Fibroblast of lung (primary cell): ENCODE results near the gene STK32B. TPM values are rescaled to one million over a fixed set of nuclear protein-coding genes. Genes with fewer than 3 reads are reported as not detected.

Experiments
- DNase-seq, 2 donors: peaks; one replicate each; pipeline versions ENCODE4 v3.0.0 to v3.0.0-alpha.2; 2010; ENCODE audit warnings: low read depth in 2 of 2
- H2AFZ ChIP-seq: 2 replicates; pipeline ENCODE4 v1.5.1; 2012; ENCODE audit warnings: low read length, control low read depth, inconsistent platforms
- H3K27ac ChIP-seq: 2 replicates; pipeline ENCODE4 v1.5.1; 2011; ENCODE audit warnings: low read length, control low read depth; ENCODE audit not compliant: insufficient read depth
- H3K27me3 ChIP-seq: 2 replicates; pipeline ENCODE4 v1.5.1; 2011; ENCODE audit warnings: mild to moderate bottlenecking, low read length; ENCODE audit not compliant: control insufficient read depth, insufficient read depth
- H3K36me3 ChIP-seq: 2 replicates; pipeline ENCODE4 v1.5.1; 2011; ENCODE audit warnings: low read length; ENCODE audit not compliant: control insufficient read depth, insufficient read depth
- H3K4me1 ChIP-seq: 2 replicates; pipeline ENCODE4 v1.5.1; 2011; ENCODE audit warnings: low read length; ENCODE audit not compliant: control insufficient read depth, insufficient read depth; ENCODE audit errors: extremely low read depth
- H3K4me2 ChIP-seq: 2 replicates; pipeline ENCODE4 v1.5.1; 2011; ENCODE audit warnings: low read length, control low read depth; ENCODE audit not compliant: insufficient read depth; ENCODE audit errors: extremely low read depth
- H3K4me3 ChIP-seq, 4 experiments: fragments of 200-600 bp in 1 of 4; sonication (generic) in 1 of 4; replicated peaks in 1 of 4; 2 replicates each; pipeline ENCODE4 v1.5.1; 2011 to 2016; ENCODE audit warnings: low read length in 4 of 4, low read depth in 3 of 4, mild to moderate bottlenecking in 3 of 4, control low read depth in 2 of 4, inconsistent platforms in 1 of 4, mixed read lengths in 1 of 4; ENCODE audit not compliant: insufficient read depth in 1 of 4; ENCODE audit errors: control extremely low read depth in 1 of 4
- H3K79me2 ChIP-seq: 2 replicates; pipeline ENCODE4 v1.5.1; 2012; ENCODE audit warnings: mild to moderate bottlenecking, low read length, inconsistent platforms; ENCODE audit not compliant: control insufficient read depth, insufficient read depth
- H3K9ac ChIP-seq: 2 replicates; pipeline ENCODE4 v1.5.1; 2011; ENCODE audit warnings: mild to moderate bottlenecking, low read length, control low read depth; ENCODE audit not compliant: insufficient read depth
- H3K9me3 ChIP-seq: 2 replicates; pipeline ENCODE4 v1.5.1; 2012; ENCODE audit warnings: low read depth, low read length; ENCODE audit not compliant: control insufficient read depth, insufficient read depth
- H4K20me1 ChIP-seq: 2 replicates; pipeline ENCODE4 v1.5.1; 2011; ENCODE audit warnings: low read length; ENCODE audit not compliant: control insufficient read depth, insufficient read depth; ENCODE audit errors: extremely low read depth
- CTCF ChIP-seq, 2 donors: IDR thresholded peaks in 1 of 2; conservative IDR thresholded peaks in 1 of 2; 1 replicate in 1 of 2; 2 replicates in 1 of 2; pipeline ENCODE4 v1.5.1; 2011 to 2012; ENCODE audit warnings: low read length in 2 of 2, control low read depth in 1 of 2, inconsistent platforms in 1 of 2, low read depth in 1 of 2, mild to moderate bottlenecking in 1 of 2
- EZH2 ChIP-seq: IDR thresholded peaks from 2 replicates; pipeline ENCODE4 v1.5.1; 2012; ENCODE audit warnings: low read length, control low read depth, mild to moderate bottlenecking; ENCODE audit errors: missing control alignments
- polyA plus RNA-seq, 2 donors: library from polyadenylated mRNA; depleted of rRNA in 1 of 2; stranded (reverse) in 1 of 2; unstranded in 1 of 2; fragments of >200 nt; gene quantifications; 2 replicates each; pipeline ENCODE4 v1.2.1, GENCODE V29; 2011 to 2012; ENCODE audit warnings: missing spikeins in 1 of 2
- total RNA-seq: library from RNA; depleted of rRNA; stranded (reverse); fragments of >200 nt; gene quantifications from 2 replicates; pipeline ENCODE4 v1.2.1, GENCODE V29; 2014

The STK32B gene
- total and polyA plus RNA-seq, 2 donors (not counting 1 experiment from before 2014, with no cell fraction given): 0.50 to 1.4 TPM

GRCh38 chr4:5215321-5215720 lies 164.0 kb downstream of the STK32B start:
- Histone ChIP-seq H3K4me1 (no peaks in the 10 kb centered on the region), H3K4me3 (no peak overlapping the region), H2AFZ (no peak overlapping the region), H3K27ac (no peak overlapping the region), H3K36me3 (no peaks in the 10 kb centered on the region), H4K20me1 (no peaks in the 10 kb centered on the region), H3K27me3 (no peaks in the 10 kb centered on the region), H3K79me2 (no peaks in the 10 kb centered on the region), H3K4me2 (no peak overlapping the region), H3K9ac (no peak overlapping the region), H3K9me3 (no peaks in the 10 kb centered on the region)
- TF ChIP-seq CTCF (conservative IDR thresholded peaks at IDR 0.05 in 1 of 2, IDR thresholded peaks at IDR 0.05 in 1 of 2; ENCODE audit: low read depth in 1 of 2, low read length in 2 of 2): no peak
- no peak for TF ChIP-seq EZH2
- no peak for DNase-seq

GRCh38 chr4:5217421-5217820 lies 166.1 kb downstream of the STK32B start:
- H3K4me2 ChIP-seq: no peak overlapping the region
- H3K4me3 ChIP-seq: no peak overlapping the region
- no peak overlapping the region for H3K27ac ChIP-seq
- no peak for TF ChIP-seq EZH2
- TF ChIP-seq CTCF (conservative IDR thresholded peaks at IDR 0.05 in 1 of 2, IDR thresholded peaks at IDR 0.05 in 1 of 2; ENCODE audit: low read depth in 1 of 2, low read length in 2 of 2): no peak
- H3K9ac ChIP-seq: no peak overlapping the region
- H3K4me1 ChIP-seq: no peaks in the 10 kb centered on the region
- no peaks in the 10 kb centered on the region for H4K20me1 ChIP-seq
- DNase-seq: no peak
- H3K9me3 ChIP-seq: no peaks in the 10 kb centered on the region
- H2AFZ ChIP-seq: no peak overlapping the region
- no peaks in the 10 kb centered on the region for H3K36me3 ChIP-seq
- no peaks in the 10 kb centered on the region for H3K79me2 ChIP-seq
- no peaks in the 10 kb centered on the region for H3K27me3 ChIP-seq

- no peaks in the 10 kb centered on the region for H4K20me1 ChIP-seq
- H3K79me2 ChIP-seq: no peaks in the 10 kb centered on the region
- H3K36me3 ChIP-seq: no peaks in the 10 kb centered on the region
- H3K4me2 ChIP-seq: no peak overlapping the region
- H2AFZ ChIP-seq: no peak overlapping the region
- H3K4me3 ChIP-seq: no peak overlapping the region
- H3K27me3 ChIP-seq: no peaks in the 10 kb centered on the region
- H3K9ac ChIP-seq: no peak overlapping the region
- no peaks in the 10 kb centered on the region for H3K4me1 ChIP-seq
- no peaks in the 10 kb centered on the region for H3K9me3 ChIP-seq
- DNase-seq: no peak
- no peak for TF ChIP-seq CTCF (conservative IDR thresholded peaks at IDR 0.05 in 1 of 2, IDR thresholded peaks at IDR 0.05 in 1 of 2; ENCODE audit: low read depth in 1 of 2, low read length in 2 of 2)
- TF ChIP-seq EZH2: no peak
- no peak overlapping the region for H3K27ac ChIP-seq
These were observed 167.2 kb downstream of the STK32B start for GRCh38 chr4:5218376-5219069.
